Measurements from ENCODE around the gene FADD. TPM values are rescaled to one million over a fixed set of nuclear protein-coding genes. Genes with fewer than 3 reads are reported as not detected.

Gene FADD
- total RNA-seq, 4 donors from 2014 or later, result 17.9 to 24.5 (median 21.0) TPM

DNA sequence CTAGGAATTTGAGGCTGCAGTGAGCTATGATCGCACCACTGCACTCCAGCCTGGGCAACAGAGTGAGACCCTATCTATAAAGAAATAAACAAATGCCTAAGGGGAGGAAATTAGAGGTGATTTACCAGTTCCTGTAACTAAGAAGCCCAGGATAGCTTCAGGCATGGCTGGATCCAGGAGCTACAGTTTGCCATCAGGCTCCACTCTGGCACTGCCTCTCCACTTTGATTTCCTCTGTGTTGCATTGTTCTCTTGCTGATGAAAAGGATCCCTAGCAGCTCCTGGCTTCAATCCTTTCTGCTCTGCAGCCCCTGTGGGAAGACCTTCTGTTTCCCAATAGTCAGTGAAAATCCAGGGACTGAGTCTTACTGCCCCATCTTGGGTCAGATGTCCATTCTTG is 20.1 kb upstream of the FADD start:
- 95 to 96% methylated on average over 1 of the region's 1 CpG for WGBS, 2 donors
- no peak for TF ChIP-seq POLR2A (IDR thresholded peaks at IDR 0.05)
- TF ChIP-seq, protein P1, sequence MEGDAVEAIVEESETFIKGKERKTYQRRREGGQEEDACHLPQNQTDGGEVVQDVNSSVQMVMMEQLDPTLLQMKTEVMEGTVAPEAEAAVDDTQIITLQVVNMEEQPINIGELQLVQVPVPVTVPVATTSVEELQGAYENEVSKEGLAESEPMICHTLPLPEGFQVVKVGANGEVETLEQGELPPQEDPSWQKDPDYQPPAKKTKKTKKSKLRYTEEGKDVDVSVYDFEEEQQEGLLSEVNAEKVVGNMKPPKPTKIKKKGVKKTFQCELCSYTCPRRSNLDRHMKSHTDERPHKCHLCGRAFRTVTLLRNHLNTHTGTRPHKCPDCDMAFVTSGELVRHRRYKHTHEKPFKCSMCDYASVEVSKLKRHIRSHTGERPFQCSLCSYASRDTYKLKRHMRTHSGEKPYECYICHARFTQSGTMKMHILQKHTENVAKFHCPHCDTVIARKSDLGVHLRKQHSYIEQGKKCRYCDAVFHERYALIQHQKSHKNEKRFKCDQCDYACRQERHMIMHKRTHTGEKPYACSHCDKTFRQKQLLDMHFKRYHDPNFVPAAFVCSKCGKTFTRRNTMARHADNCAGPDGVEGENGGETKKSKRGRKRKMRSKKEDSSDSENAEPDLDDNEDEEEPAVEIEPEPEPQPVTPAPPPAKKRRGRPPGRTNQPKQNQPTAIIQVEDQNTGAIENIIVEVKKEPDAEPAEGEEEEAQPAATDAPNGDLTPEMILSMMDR (IDR thresholded peaks at IDR 0.05), result no peak
- intact Hi-C loops (cut with DNase I; ENCODE audit: low total_unique reads), result no loop called here
- DNase-seq (ENCODE audit: low spot score in 2 of 2), result no peak
- no peak overlapping the region for H3K4me3 ChIP-seq (ENCODE audit: low read depth, poor library complexity, severe bottlenecking)

DNA sequence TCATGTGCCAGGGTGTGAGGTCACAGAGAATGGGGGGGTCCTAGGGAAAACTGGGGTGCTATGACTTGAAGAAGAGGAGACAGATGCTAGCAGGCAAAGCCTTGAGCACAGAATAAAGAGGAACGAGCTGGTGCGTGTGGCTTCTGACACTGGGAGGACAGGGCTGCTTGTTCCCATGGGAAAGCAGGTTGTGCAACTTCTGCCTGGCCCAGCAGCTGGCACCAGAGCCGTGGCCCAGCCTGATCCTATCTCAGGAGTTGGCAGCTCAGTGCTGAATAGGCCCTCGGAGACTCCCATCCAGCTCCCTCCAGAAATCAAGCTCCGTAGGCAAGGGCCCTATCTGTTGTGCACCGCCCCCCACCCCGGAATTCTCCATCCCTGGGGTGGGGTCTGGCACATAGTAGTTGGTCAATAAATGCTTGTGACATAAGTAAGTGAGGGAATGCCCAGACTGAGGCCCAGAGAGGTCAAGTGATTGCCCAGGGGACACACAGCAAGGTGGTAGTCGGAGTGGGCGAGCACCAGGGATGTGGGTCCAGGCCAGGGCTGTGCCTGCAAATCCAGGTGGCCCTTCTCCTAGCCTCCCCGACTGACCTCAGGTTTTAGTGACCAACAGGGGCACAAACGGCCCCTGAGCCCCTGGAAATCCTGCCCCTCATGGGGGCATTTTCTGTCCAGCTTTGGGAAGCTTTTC is 19.5 kb upstream of the FADD start:
- intact Hi-C loops (cut with DNase I; ENCODE audit: low total_unique reads), result no loop called here
- no peak for TF ChIP-seq POLR2A (IDR thresholded peaks at IDR 0.05)
- TF ChIP-seq, protein P1 (IDR thresholded peaks at IDR 0.05), result no peak
- peak in 1 of 2 donors; percentile 42 for DNase-seq (ENCODE audit: low spot score in 2 of 2)
- H3K4me3 ChIP-seq (ENCODE audit: low read depth, poor library complexity, severe bottlenecking), result no peak overlapping the region
- 54 to 58% methylated on average over 11 of the region's 11 CpGs for WGBS, 2 donors

DNA sequence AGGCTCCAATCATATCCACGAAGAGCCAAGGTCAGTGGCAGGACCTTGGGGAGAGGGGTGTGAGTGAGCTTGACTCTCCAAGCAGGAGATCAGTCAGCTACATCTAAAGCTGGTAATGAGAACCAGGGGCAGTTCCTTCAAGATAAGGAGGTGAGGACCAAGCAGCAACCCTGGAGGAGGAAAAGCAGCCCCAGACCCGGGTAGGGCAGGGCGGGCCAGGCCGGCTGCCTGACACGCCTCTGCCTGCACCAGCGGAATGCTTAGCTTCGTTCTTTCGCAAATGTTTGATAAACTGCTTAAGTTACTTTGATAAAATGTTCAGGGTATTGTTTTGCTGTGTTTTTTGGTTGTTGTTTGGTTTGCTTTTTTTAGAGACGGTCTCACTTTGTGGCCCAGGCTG is 18.7 kb upstream of the FADD start:
- H3K4me3 ChIP-seq (ENCODE audit: low read depth, poor library complexity, severe bottlenecking), result no peak overlapping the region
- DNase-seq (ENCODE audit: low spot score in 2 of 2), result no peak
- TF ChIP-seq, protein P1 (IDR thresholded peaks at IDR 0.05), result no peak
- intact Hi-C loops (cut with DNase I; ENCODE audit: low total_unique reads), result no loop called here
- WGBS, 2 donors, result 49 to 53% methylated on average over 9 of the region's 9 CpGs

DNA sequence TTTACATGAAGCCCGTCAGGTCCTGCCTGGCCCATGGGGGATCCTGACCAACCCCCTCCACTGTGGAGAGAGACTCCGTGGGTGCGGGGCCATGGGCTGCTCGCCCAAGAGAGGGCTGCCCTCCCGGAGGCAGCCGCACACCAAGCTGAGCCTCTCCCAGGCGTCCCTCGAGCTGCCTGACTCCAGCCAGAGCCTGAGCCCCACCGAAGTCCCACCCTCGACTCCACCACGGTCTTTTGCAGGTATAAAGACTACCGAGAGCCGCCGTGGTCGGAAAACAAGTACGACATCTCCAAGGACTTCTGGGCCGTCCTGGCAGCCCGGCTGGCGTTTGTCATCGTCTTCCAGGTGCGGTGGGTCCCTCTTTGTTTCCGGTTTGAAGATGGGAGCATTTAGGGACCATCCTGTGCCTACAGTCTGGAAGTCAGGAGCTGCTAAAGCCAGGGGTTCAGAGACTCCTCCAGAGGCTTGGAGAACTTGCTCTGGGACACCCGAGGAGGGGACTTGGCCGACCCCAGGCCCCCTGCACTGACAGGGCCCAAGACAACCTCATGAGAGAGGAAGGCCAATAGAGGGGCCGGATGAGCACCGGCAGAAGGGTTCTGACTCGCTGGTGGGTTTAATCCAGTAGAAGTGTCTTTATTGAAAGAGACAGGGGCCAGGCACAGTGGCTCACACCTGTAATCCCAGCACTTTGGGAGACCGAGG is 17.6 kb upstream of the FADD start:
- intact Hi-C loops (cut with DNase I; ENCODE audit: low total_unique reads), result no loop called here
- WGBS, 2 donors, result 91 to 92% methylated on average over 22 to 28 of the region's 28 CpGs
- no peak for DNase-seq (ENCODE audit: low spot score in 2 of 2)
- TF ChIP-seq, protein P1 (IDR thresholded peaks at IDR 0.05), result no peak
- TF ChIP-seq POLR2A (IDR thresholded peaks at IDR 0.05), result no peak
- no peak overlapping the region for H3K4me3 ChIP-seq (ENCODE audit: low read depth, poor library complexity, severe bottlenecking)

DNA sequence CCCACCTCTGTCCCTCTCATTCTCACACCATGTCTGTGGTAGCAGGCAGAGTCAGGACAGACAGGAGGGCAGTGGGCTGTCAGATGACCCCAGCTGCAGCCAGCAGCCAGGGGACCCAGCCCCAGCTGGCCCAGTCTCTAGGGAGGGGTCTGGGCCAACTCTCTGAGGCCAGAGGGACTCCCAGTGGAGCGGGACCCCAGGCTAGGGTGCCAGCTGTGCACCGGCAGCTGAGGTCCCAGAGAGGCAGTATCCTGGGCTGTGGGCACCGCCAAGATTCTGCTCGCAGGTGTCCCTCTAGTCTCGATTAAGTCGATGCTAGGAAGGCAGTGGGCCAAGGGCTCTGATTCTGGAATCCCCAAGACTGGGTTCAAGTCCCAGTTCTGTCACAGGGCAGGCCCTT is 16.7 kb upstream of the FADD start:
- H3K4me3 ChIP-seq (ENCODE audit: low read depth, poor library complexity, severe bottlenecking), result no peak overlapping the region
- no peak for DNase-seq (ENCODE audit: low spot score in 2 of 2)
- 60 to 91% methylated on average over 1 to 6 of the region's 6 CpGs for WGBS, 2 donors
- intact Hi-C loops (cut with DNase I; ENCODE audit: low total_unique reads), result no loop called here
- TF ChIP-seq POLR2A (IDR thresholded peaks at IDR 0.05), result no peak
- TF ChIP-seq, protein P1 (IDR thresholded peaks at IDR 0.05), result no peak

Data from lower leg skin (tissue), 4 donors.